ENCODE measurements around the gene ZNRF1.

ZNRF1 gene

GRCh38 chr16:75052481-75053202, 53.8 kb downstream of the ZNRF1 start:
- peaks cover 59% of the 10 kb centered on the region for H3K79me1 ChIP-seq (replicated peaks; ENCODE audit: low read length, poor library complexity, severe bottlenecking)
- peaks cover 3% of the 10 kb centered on the region for H3K4me1 ChIP-seq (ENCODE audit: control insufficient read depth, insufficient read depth, low read depth, low read length)
- H3K9me3 ChIP-seq (ENCODE audit: control insufficient read depth, low read length): no peaks in the 10 kb centered on the region
- H4K91ac ChIP-seq (ENCODE audit: low read length): no peak overlapping the region
- no peak overlapping the region for H3K4ac ChIP-seq (ENCODE audit: low read depth in 1 of 2, low read length in 2 of 2)
- H3K36me3 ChIP-seq (ENCODE audit: control insufficient read depth in 1 of 2, insufficient read depth in 2 of 2, low read depth in 1 of 2, low read length in 2 of 2): no peaks in the 10 kb centered on the region
- no peak overlapping the region for H3K4me2 ChIP-seq (ENCODE audit: low read length, poor library complexity, severe bottlenecking)
- no peak overlapping the region for H2AK5ac ChIP-seq (ENCODE audit: low read length, severe bottlenecking)
- no peak overlapping the region for H3K27ac ChIP-seq (ENCODE audit: low read length, poor library complexity, severe bottlenecking)
- no peak overlapping the region for H2BK12ac ChIP-seq (ENCODE audit: low read length in 2 of 2)
- no peaks in the 10 kb centered on the region for H3K27me3 ChIP-seq (ENCODE audit: control insufficient read depth in 1 of 2, insufficient read depth in 1 of 2, low read length in 2 of 2)
- no peak for DNase-seq
- H2BK120ac ChIP-seq (ENCODE audit: low read depth, low read length): no peak overlapping the region
- no peak overlapping the region for H2BK15ac ChIP-seq (ENCODE audit: low read depth, poor library complexity, severe bottlenecking)
- WGBS: 94% methylated on average over 5 of the region's 6 CpGs
- no peak overlapping the region for H3K4me3 ChIP-seq (ENCODE audit: insufficient read depth in 1 of 2, low read depth in 1 of 2, low read length in 2 of 2)
- no peak overlapping the region for H2BK5ac ChIP-seq (ENCODE audit: low read depth, low read length, poor library complexity, severe bottlenecking)
- no peak overlapping the region for H3K23ac ChIP-seq (ENCODE audit: low read length in 2 of 2)
- H3K9ac ChIP-seq (ENCODE audit: low read length): no peak overlapping the region
- H3K14ac ChIP-seq (ENCODE audit: low read length in 2 of 2): no peak overlapping the region
- H2AFZ ChIP-seq (ENCODE audit: low read depth, low read length): no peak overlapping the region
- H4K8ac ChIP-seq (ENCODE audit: low read length): no peak overlapping the region
- no peak overlapping the region for H3K18ac ChIP-seq (ENCODE audit: low read depth in 1 of 2, low read length in 2 of 2)

GRCh38 chr16:75053791-75054555, 55.1 kb downstream of the ZNRF1 start:
- no peaks in the 10 kb centered on the region for H3K27me3 ChIP-seq (ENCODE audit: control insufficient read depth in 1 of 2, insufficient read depth in 1 of 2, low read length in 2 of 2)
- H3K27ac ChIP-seq (ENCODE audit: low read length, poor library complexity, severe bottlenecking): no peak overlapping the region
- H3K4ac ChIP-seq (ENCODE audit: low read depth in 1 of 2, low read length in 2 of 2): peak overlapping the region in 1 of 2 experiments; percentile 42
- peak overlapping the region; percentile 44 for H2BK15ac ChIP-seq (ENCODE audit: low read depth, poor library complexity, severe bottlenecking)
- H2AK5ac ChIP-seq (ENCODE audit: low read length, severe bottlenecking): no peak overlapping the region
- 93% methylated on average over 4 of the region's 4 CpGs for WGBS
- no peak overlapping the region for H3K18ac ChIP-seq (ENCODE audit: low read depth in 1 of 2, low read length in 2 of 2)
- no peak overlapping the region for H3K4me2 ChIP-seq (ENCODE audit: low read length, poor library complexity, severe bottlenecking)
- H3K23ac ChIP-seq (ENCODE audit: low read length in 2 of 2): no peak overlapping the region
- no peaks in the 10 kb centered on the region for H3K9me3 ChIP-seq (ENCODE audit: control insufficient read depth, low read length)
- no peak overlapping the region for H2BK120ac ChIP-seq (ENCODE audit: low read depth, low read length)
- H4K91ac ChIP-seq (ENCODE audit: low read length): peak overlapping the region; percentile 71
- peak overlapping the region; percentile 74 for H4K8ac ChIP-seq (ENCODE audit: low read length)
- H3K4me1 ChIP-seq (ENCODE audit: control insufficient read depth, insufficient read depth, low read depth, low read length): peaks cover 3% of the 10 kb centered on the region
- no peak overlapping the region for H3K4me3 ChIP-seq (ENCODE audit: insufficient read depth in 1 of 2, low read depth in 1 of 2, low read length in 2 of 2)
- H2BK12ac ChIP-seq (ENCODE audit: low read length in 2 of 2): no peak overlapping the region
- DNase-seq: no peak
- H3K36me3 ChIP-seq (ENCODE audit: control insufficient read depth in 1 of 2, insufficient read depth in 2 of 2, low read depth in 1 of 2, low read length in 2 of 2): no peaks in the 10 kb centered on the region
- no peak overlapping the region for H3K14ac ChIP-seq (ENCODE audit: low read length in 2 of 2)
- no peak overlapping the region for H2AFZ ChIP-seq (ENCODE audit: low read depth, low read length)
- peaks cover 61% of the 10 kb centered on the region for H3K79me1 ChIP-seq (replicated peaks; ENCODE audit: low read length, poor library complexity, severe bottlenecking)
- no peak overlapping the region for H3K9ac ChIP-seq (ENCODE audit: low read length)
- H2BK5ac ChIP-seq (ENCODE audit: low read depth, low read length, poor library complexity, severe bottlenecking): no peak overlapping the region

GRCh38 chr16:75054556-75054947, 55.7 kb downstream of the ZNRF1 start:
- H4K91ac ChIP-seq (ENCODE audit: low read length): no peak overlapping the region
- peaks cover 3% of the 10 kb centered on the region for H3K4me1 ChIP-seq (ENCODE audit: control insufficient read depth, insufficient read depth, low read depth, low read length)
- no peaks in the 10 kb centered on the region for H3K9me3 ChIP-seq (ENCODE audit: control insufficient read depth, low read length)
- no peak overlapping the region for H2BK5ac ChIP-seq (ENCODE audit: low read depth, low read length, poor library complexity, severe bottlenecking)
- no peaks in the 10 kb centered on the region for H3K36me3 ChIP-seq (ENCODE audit: control insufficient read depth in 1 of 2, insufficient read depth in 2 of 2, low read depth in 1 of 2, low read length in 2 of 2)
- no peak overlapping the region for H2BK12ac ChIP-seq (ENCODE audit: low read length in 2 of 2)
- H3K23ac ChIP-seq (ENCODE audit: low read length in 2 of 2): no peak overlapping the region
- no peak overlapping the region for H3K4ac ChIP-seq (ENCODE audit: low read depth in 1 of 2, low read length in 2 of 2)
- no peak overlapping the region for H2AFZ ChIP-seq (ENCODE audit: low read depth, low read length)
- WGBS: 90% methylated on average over 2 of the region's 2 CpGs
- DNase-seq: no peak
- no peak overlapping the region for H3K18ac ChIP-seq (ENCODE audit: low read depth in 1 of 2, low read length in 2 of 2)
- no peak overlapping the region for H3K9ac ChIP-seq (ENCODE audit: low read length)
- peaks cover 58% of the 10 kb centered on the region for H3K79me1 ChIP-seq (replicated peaks; ENCODE audit: low read length, poor library complexity, severe bottlenecking)
- no peak overlapping the region for H3K4me2 ChIP-seq (ENCODE audit: low read length, poor library complexity, severe bottlenecking)
- H3K14ac ChIP-seq (ENCODE audit: low read length in 2 of 2): no peak overlapping the region
- no peak overlapping the region for H2BK120ac ChIP-seq (ENCODE audit: low read depth, low read length)
- no peaks in the 10 kb centered on the region for H3K27me3 ChIP-seq (ENCODE audit: control insufficient read depth in 1 of 2, insufficient read depth in 1 of 2, low read length in 2 of 2)
- H3K4me3 ChIP-seq (ENCODE audit: insufficient read depth in 1 of 2, low read depth in 1 of 2, low read length in 2 of 2): no peak overlapping the region
- H2AK5ac ChIP-seq (ENCODE audit: low read length, severe bottlenecking): no peak overlapping the region
- H4K8ac ChIP-seq (ENCODE audit: low read length): no peak overlapping the region
- no peak overlapping the region for H3K27ac ChIP-seq (ENCODE audit: low read length, poor library complexity, severe bottlenecking)
- peak overlapping the region; percentile 44 for H2BK15ac ChIP-seq (ENCODE audit: low read depth, poor library complexity, severe bottlenecking)

GRCh38 chr16:75058806-75059205, 60.0 kb downstream of the ZNRF1 start:
- DNase-seq: no peak
- Histone ChIP-seq H3K4me3 (ENCODE audit: insufficient read depth in 1 of 2, low read depth in 1 of 2, low read length in 2 of 2) (no peak overlapping the region), H2BK5ac (ENCODE audit: low read depth, low read length, poor library complexity, severe bottlenecking) (no peak overlapping the region), H2BK15ac (ENCODE audit: low read depth, poor library complexity, severe bottlenecking) (no peak overlapping the region), H3K27ac (ENCODE audit: low read length, poor library complexity, severe bottlenecking) (no peak overlapping the region), H2AK5ac (ENCODE audit: low read length, severe bottlenecking) (no peak overlapping the region), H3K23ac (ENCODE audit: low read length in 2 of 2) (peak overlapping the region in 1 of 2 experiments; percentile 9), H4K91ac (ENCODE audit: low read length) (peak overlapping the region; percentile 20), H2BK12ac (ENCODE audit: low read length in 2 of 2) (no peak overlapping the region), H3K4me2 (ENCODE audit: low read length, poor library complexity, severe bottlenecking) (no peak overlapping the region), H3K36me3 (ENCODE audit: control insufficient read depth in 1 of 2, insufficient read depth in 2 of 2, low read depth in 1 of 2, low read length in 2 of 2) (no peaks in the 10 kb centered on the region), H3K4ac (ENCODE audit: low read depth in 1 of 2, low read length in 2 of 2) (no peak overlapping the region), H3K18ac (ENCODE audit: low read depth in 1 of 2, low read length in 2 of 2) (no peak overlapping the region), H3K27me3 (ENCODE audit: control insufficient read depth in 1 of 2, insufficient read depth in 1 of 2, low read length in 2 of 2) (no peaks in the 10 kb centered on the region), H2AFZ (ENCODE audit: low read depth, low read length) (no peak overlapping the region), H3K4me1 (ENCODE audit: control insufficient read depth, insufficient read depth, low read depth, low read length) (peaks cover 7% of the 10 kb centered on the region), H3K9me3 (ENCODE audit: control insufficient read depth, low read length) (no peaks in the 10 kb centered on the region), H3K14ac (ENCODE audit: low read length in 2 of 2) (no peak overlapping the region), H2BK120ac (ENCODE audit: low read depth, low read length) (no peak overlapping the region), H3K9ac (ENCODE audit: low read length) (no peak overlapping the region), H3K79me1 (replicated peaks; ENCODE audit: low read length, poor library complexity, severe bottlenecking) (peaks cover 60% of the 10 kb centered on the region), H4K8ac (ENCODE audit: low read length) (no peak overlapping the region)
- 100% methylated on average over 3 of the region's 4 CpGs for WGBS
